Fibroblast of villous mesenchyme (primary cell): ENCODE results near the gene COL20A1. TPM values are rescaled to one million over a fixed set of nuclear protein-coding genes. Genes with fewer than 3 reads are reported as not detected.

Experiments
- DNase-seq: peaks from one replicate; pipeline ENCODE4 v3.0.0-alpha.2; 2010; ENCODE audit warnings: low read depth
- H3K4me3 ChIP-seq: 2 replicates; pipeline ENCODE4 v1.5.1; 2011; ENCODE audit warnings: low read depth, mild to moderate bottlenecking, low read length
- CTCF ChIP-seq: IDR thresholded peaks from 2 replicates; pipeline ENCODE4 v1.5.1; 2012; ENCODE audit warnings: low read depth, mild to moderate bottlenecking, low read length; ENCODE audit not compliant: insufficient read depth
- total RNA-seq: library from RNA; depleted of rRNA; stranded (reverse); fragments of >200 nt; gene quantifications from 2 replicates; pipeline ENCODE4 v1.2.3, GENCODE V29; 2012

Gene COL20A1
- total RNA-seq, 1 donor: under 0.01 TPM

GRCh38 chr20:63272105-63273058 is 20.6 kb upstream of the COL20A1 start, which contains the start of gene ARFGAP1:
Gene ARFGAP1 (plus strand): TSS chr20:63272813. CDS start chr20:63275581, 2,768 bp downstream.
- peak; percentile 93 for DNase-seq
- H3K4me3 ChIP-seq: peak within 1 kb of the TSS; percentile 96
- TF ChIP-seq CTCF: no peak

GRCh38 chr20:63273059-63273579 is 19.9 kb upstream of the COL20A1 start:
- no peak for TF ChIP-seq CTCF
- DNase-seq: no peak
- H3K4me3 ChIP-seq: peak overlapping the region; percentile 96

GRCh38 chr20:63273635-63274380 is 19.2 kb upstream of the COL20A1 start:
- peak overlapping the region; percentile 96 for H3K4me3 ChIP-seq
- TF ChIP-seq CTCF: no peak
- DNase-seq: peak; percentile 84

GRCh38 chr20:63274381-63275228 is 18.4 kb upstream of the COL20A1 start:
- TF ChIP-seq CTCF: no peak
- no peak for DNase-seq
- H3K4me3 ChIP-seq: peak overlapping the region; percentile 7

- no peak for TF ChIP-seq CTCF
- no peak overlapping the region for H3K4me3 ChIP-seq
- DNase-seq: no peak
These were observed 17.2 kb upstream of the COL20A1 start for GRCh38 chr20:63275825-63276224.

GRCh38 chr20:63276956-63277355 is 16.0 kb upstream of the COL20A1 start:
- no peak for TF ChIP-seq CTCF
- no peak overlapping the region for H3K4me3 ChIP-seq
- no peak for DNase-seq
